ENCODE data around the gene PIP5K1B.

DNA sequence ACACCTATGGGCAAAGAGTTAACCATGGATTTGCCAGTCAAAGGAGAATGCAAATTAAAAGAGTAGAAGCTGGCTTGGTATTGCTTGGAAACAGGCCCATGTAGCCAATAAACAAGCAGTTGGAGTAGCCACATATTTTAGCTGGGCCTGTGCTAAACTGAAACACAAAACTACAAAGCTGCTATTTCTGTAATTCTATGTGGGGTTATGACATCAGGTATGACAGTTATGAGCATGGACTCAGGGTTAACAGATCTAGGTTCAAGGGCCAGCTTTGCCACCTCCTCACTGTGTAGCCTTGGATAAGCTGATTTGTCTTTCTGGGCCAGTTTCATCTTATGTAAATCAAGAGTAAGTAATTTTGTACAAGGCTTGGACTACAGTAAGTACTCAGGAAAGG is 142.7 kb downstream of the PIP5K1B start:
- TF ChIP-seq, protein P1, sequence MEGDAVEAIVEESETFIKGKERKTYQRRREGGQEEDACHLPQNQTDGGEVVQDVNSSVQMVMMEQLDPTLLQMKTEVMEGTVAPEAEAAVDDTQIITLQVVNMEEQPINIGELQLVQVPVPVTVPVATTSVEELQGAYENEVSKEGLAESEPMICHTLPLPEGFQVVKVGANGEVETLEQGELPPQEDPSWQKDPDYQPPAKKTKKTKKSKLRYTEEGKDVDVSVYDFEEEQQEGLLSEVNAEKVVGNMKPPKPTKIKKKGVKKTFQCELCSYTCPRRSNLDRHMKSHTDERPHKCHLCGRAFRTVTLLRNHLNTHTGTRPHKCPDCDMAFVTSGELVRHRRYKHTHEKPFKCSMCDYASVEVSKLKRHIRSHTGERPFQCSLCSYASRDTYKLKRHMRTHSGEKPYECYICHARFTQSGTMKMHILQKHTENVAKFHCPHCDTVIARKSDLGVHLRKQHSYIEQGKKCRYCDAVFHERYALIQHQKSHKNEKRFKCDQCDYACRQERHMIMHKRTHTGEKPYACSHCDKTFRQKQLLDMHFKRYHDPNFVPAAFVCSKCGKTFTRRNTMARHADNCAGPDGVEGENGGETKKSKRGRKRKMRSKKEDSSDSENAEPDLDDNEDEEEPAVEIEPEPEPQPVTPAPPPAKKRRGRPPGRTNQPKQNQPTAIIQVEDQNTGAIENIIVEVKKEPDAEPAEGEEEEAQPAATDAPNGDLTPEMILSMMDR (conservative IDR thresholded peaks at IDR 0.05; ENCODE audit: low read depth, low read length) = no peak
- no peak for TF ChIP-seq EZH2 (IDR thresholded peaks at IDR 0.05; ENCODE audit: low read length, unreplicated experiment)

All from PC-3 (cell line).